ENCODE measurements around the gene DPCD.

DNA sequence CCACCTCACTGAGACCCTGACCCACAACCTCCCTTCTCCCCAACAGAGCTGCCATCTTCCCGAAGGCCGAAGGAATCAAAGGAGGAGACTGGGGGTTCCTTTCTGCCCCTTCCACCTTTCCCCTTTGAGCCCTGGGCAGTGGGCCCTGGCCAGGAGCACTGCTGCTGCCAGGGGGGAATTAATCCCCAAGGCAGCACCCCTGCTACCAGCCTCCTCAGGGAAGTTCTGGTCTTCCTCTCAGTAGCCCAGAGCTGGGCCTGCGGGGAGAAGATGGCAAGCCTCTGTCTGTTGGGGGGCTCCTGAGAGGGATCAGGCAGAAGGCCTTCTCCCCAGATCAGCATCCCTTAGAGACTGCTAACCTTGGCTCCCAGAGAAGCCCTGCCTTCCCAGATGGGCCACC is 25.5 kb downstream of the DPCD start:
- TF ChIP-seq SP1 (IDR thresholded peaks at IDR 0.05; ENCODE audit: low read depth, low read length), result no peak
- no peak for TF ChIP-seq CTCF (IDR thresholded peaks at IDR 0.05 in 2 of 3, conservative IDR thresholded peaks at IDR 0.05 in 1 of 3; ENCODE audit: control insufficient read depth in 2 of 3, extremely low read depth in 1 of 3, insufficient read depth in 1 of 3, low read depth in 3 of 3, low read length in 3 of 3)
- TF ChIP-seq CREB1 (IDR thresholded peaks at IDR 0.05; ENCODE audit: low read depth), result no peak
- TF ChIP-seq POLR2A (IDR thresholded peaks at IDR 0.05; ENCODE audit: low read depth, low read length), result no peak
- TF ChIP-seq REST (IDR thresholded peaks at IDR 0.05; ENCODE audit: low read depth, low read length), result no peak

All from GM12878 (cell line).